Activated gamma-delta T cell treated with anti-CD3 and anti-CD28 coated beads, Interleukin-2, amount 50 U/mL, for 16 hours (primary cell): Measurements from ENCODE around the gene KRTAP5-1.
"Not testable (repeated sequence)": the region's sequence is repeated elsewhere in the genome, so short reads cannot be mapped to it uniquely, and the experiment has no call there.

ENCODE experiments used
- DNase-seq: peaks from one replicate; pipeline ENCODE4 v3.0.0-alpha.2; 2020; ENCODE audit warnings: low read depth

KRTAP5-1 gene, protein sequence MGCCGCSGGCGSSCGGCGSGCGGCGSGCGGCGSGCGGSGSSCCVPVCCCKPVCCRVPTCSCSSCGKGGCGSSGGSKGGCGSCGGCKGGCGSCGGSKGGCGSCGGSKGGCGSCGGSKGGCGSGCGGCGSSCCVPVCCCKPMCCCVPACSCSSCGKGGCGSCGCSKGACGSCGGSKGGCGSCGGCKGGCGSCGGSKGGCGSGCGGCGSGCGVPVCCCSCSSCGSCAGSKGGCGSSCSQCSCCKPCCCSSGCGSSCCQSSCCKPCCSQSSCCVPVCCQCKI

DNA sequence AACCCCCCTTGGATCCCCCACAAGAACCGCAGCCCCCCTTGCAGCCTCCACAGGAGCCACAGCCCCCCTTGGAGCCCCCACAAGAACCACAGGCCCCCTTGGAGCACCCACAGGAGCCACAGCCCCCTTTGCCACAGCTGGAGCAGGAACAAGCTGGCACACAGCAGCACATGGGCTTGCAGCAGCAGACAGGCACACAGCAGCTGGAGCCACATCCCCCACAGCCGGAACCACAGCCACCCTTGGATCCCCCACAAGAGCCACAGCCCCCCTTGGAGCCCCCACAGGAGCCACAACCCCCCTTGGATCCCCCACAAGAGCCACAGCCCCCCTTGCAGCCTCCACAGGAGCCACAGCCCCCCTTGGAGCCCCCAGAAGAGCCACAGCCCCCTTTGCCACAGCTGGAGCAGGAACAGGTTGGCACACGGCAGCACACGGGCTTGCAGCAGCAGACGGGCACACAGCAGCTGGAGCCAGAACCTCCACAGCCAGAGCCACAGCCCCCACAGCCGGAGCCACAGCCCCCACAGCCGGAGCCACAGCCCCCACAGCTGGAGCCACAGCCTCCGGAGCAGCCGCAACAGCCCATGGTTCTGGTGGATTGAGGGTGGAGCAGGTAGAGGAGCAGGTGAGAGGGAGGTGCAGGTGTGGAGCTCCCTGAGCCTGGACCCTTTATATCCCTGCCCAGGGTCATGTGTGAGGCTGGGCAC, at the start of gene KRTAP5-1:
Gene KRTAP5-1, minus strand, starts transcription at position 623 of the 710 bp plus-strand sequence. Its CDS starts 34 bp downstream, at position 589.
- DNase-seq = not testable (repeated sequence)

DNA sequence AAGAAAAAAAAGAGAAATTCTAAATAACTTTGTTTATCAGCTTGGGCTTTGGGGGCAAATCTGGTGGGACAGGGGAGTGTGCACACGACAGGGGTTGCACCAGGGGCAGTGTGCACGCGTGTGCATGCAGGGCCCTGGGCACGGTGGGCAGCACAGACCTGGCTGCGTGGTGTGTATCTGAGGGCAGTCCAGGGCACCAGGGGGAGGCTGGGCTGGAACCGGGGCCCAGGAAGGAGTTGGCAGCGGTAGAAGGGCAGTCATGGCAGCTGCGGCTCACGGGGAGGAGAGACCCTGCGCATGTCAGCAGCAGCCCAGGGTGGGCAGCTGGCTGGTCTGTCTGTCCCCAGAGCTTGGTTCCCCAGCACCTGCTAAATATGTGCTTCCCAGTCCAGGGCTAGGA, 48.8 kb upstream of the KRTAP5-1 start:
- DNase-seq = no peak

DNA sequence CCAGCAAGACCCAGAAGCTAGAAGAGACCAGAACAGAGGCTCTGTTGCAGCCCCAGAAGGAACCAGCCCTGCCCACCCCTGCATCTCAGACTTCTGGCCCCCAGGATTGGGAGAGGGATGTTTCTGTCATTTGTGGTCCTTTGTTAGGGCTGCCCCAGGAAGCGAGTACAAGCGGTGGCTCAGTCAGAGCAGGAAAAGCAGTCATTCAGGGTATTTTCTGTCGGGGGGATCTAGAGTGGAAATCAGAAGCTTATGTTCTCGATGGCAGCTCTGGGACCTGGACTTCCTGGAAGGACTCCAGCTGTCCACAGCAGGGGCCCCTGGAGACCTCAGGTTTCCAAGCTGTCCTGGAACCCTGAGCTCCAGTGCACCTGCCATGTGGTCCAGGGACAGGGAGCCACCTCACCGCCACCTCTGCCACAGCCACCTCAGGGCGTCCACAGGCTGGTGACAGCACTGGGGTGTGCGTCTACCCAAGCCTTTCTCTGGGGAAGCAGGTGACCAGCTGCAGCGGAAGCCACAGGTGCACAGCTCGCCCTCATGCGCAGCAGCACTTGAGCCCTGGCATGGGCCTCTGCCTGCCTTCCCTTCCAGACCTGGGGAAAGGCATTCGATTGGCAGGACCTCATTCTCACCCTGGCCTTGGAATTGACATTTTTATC, 47.1 kb upstream of the KRTAP5-1 start:
- DNase-seq = no peak

DNA sequence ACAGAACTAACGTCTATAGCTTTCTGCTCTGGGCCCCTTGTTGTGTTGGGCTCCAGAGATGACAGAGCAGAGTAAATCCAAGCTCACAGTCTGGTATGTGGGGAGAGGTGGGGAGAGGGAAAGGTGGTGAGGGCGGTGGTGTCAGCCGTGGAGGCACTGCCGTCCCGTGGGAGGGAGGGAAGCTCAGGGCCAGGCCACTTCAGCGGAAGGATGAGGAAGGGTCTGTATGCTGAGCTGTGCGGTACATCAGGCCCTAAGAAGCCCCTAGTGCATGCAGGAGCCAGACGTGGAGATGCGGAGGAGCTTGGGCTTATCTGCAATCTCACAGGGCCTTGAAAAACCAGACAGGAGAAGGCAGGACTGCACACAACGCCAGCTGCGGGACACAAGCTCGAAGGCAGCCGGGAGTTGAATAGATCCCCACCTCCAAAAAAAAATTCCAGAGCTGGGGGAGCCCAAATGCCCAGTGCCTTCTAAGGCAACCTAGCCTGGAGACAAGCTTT, 46.0 kb upstream of the KRTAP5-1 start:
- no peak for DNase-seq

DNA sequence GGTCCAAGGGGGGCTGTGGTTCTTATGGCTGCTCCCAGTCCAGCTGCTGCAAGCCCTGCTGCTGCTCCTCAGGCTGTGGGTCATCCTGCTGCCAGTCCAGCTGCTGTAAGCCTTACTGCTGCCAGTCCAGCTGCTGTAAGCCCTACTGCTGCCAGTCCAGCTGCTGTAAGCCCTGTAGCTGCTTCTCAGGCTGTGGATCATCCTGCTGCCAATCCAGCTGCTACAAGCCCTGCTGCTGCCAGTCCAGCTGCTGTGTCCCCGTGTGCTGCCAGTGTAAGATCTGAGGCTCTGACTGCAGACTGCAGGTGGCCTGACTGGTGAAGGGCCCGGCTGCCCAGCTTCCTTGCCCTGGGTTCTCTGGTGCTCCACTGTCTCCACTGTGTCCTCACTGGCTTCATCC, 45.2 kb upstream of the KRTAP5-1 start:
- DNase-seq = no peak

DNA sequence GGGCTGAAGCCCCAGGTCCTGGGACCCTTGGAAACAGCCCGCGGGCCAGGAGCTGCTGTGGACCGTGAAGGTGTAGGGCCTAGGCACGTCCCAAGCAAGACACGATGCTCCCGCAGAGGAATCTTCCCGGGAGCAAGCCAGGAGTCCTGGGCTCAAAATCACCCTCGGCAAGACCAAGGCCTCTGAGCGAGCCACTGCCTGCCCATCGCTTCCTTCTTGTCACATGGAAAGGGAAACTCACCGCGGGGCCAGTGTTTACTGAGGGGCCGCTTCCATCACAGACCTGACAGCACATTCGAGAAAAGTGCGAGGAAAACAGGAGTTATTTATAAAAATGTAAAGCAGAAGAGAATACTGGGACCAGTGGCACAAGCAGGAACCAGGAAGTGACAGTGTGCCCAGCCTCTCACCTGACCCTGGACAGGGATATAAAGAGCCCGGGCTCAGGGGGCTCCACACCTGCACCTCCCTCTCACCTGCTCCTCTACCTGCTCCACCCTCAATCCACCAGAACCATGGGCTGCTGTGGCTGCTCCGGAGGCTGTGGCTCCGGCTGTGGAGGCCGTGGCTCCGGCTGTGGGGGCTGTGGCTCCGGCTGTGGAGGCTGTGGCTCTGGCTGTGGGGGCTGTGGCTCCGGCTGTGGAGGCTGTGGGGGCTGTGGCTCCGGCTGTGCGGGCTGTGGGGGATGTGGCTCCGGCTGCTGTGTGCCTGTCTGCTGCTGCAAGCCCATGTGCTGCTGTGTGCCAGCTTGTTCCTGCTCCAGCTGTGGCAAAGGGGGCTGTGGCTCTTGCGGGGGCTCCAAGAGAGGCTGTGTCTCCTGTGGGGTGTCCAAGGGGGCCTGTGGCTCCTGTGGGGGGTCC, 44.5 kb upstream of the KRTAP5-1 start, which contains the start of gene KRTAP5-5:
Gene KRTAP5-5, plus strand, starts transcription at position 450 of the 860 bp plus-strand sequence. Its CDS starts 66 bp downstream, at position 516.
- no peak for DNase-seq

DNA sequence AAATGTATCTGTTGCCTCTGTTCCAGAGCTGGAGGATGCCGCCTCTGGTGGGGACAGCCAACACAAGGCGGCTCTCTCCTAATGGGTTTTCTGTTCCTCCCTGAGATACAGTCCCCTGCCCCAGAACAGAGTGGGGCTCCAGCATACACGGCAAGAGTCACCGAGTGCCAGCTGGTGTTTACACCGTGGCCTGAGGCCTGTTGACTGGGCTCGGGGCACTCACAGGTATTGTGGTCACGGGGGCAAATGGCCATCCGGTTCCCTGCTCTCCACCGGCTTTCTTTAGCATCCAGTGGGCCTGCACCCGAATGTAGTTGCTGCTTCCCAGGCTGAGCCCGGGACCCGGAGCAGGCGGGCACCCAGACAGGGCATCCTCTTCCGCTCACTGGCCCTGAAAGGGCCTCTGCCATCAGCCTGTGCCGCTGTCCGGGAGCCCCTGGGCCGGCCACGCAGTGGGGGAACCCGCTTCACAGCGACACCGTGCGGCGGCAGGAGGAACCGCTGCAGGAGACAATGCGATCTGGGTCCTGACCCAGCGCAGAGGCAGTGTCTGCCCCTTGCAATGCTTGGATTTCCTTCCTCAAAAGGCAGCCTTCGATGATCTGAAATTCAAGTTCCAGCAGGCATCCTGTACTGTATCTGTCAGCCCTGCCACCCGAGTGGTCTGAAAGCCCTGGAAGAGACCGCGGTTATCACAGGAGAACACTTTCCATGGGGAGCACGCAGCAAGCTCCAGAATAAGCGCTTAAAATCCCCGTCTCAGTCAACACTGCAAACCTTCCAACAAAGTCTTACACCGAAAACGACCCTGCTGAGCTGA, 43.6 kb upstream of the KRTAP5-1 start:
- peak; percentile 24 for DNase-seq

DNA sequence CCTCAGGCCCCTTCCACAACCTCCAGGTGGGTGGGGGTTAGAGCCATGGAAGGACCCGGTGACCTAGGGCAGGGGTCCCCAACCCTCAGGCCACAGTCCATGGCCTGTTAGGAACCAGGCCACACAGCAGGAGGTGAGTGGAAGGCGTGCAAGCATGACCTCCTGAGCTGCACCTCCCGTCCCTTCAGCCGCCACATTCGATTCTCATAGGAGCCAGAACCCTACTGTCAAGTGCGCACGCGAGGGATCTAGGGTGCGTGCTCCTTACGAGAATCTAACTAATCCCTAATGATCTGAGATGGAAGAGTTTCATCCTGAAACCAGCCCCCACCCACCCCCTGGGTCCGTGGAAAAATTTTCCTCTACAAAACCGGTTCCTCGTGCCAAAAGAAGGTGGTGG, 40.5 kb upstream of the KRTAP5-1 start:
- DNase-seq = no peak

DNA sequence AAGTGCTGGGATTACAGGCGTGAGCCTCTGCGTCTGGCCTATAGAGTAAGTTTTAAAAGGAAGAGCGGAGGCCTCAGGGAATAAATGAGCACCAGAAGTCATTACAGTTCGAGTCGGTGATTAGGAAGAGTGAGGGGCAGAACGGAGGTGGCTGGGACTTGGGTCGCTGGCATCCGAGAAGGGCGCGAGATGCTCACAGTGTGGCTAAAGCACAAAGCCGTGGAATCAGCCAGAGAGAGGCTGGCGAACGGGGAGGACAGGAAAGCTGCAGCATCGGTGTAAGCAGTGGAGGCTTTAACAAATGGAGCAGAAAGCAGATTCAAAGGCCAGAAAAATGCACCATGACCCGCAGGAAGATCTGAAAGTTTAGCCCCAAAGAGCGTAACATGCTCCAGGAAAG, 39.5 kb upstream of the KRTAP5-1 start:
- DNase-seq = no peak

DNA sequence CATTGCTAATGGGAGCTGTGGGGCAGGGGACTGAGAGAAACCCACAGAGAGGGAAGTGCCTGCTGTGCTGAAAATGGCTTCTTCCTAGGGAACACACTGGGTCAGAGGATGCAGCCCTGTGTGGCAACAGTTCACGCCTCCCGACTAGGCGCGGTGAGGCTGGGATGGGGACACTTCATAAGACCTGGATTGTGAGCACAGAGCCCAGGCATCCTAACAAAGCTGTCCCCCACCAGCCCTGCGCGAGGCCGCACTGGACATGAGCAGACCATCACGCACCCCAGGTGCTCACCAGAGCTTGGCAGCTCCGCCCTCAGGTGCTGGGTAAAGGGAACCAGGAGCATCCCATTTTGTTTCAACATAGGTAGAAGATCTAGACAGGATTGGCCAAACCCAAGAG, 38.6 kb upstream of the KRTAP5-1 start:
- DNase-seq = no peak

DNA sequence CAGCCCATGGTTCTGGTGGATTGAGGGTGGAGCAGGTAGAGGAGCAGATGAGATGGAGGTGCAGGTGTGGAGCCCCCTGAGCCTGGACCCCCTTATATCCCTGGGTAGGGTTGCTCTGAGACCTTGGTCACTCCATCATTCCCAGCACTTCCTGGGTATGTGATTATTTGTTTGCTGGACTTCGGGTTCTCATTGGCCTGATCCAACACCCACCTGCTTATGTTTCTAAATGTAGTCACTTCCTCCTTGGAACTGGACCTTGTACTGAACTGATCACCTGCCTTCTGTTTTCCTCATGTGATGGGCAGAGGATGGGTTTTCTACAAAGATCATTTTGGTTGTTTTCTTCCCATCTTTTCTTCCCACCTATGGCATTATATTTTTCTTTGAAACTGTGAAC, 37.0 kb upstream of the KRTAP5-1 start, which contains the start of gene KRTAP5-4:
Gene KRTAP5-4, minus strand, starts transcription at position 53 of the 400 bp plus-strand sequence. Its CDS starts 45 bp downstream, at position 8.
- no peak for DNase-seq

DNA sequence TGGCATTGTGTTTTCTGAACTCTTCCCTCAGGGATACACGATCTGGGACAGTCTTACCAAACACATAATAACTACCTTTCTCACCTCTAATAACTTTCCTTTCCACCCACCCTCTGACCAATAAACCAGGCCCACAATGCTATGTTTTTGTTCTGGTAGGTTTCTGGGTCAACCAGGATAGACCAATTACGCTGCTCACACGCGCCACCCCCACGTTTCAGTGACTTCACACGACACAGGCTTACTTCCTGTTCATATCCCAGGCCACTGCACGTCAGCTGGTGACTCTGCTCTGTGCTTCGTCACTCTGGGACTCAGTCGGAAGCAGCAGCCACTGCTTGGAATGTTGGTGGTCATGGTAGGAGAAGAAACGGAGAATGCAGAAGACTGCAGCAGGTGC, 34.4 kb upstream of the KRTAP5-1 start:
- no peak for DNase-seq

DNA sequence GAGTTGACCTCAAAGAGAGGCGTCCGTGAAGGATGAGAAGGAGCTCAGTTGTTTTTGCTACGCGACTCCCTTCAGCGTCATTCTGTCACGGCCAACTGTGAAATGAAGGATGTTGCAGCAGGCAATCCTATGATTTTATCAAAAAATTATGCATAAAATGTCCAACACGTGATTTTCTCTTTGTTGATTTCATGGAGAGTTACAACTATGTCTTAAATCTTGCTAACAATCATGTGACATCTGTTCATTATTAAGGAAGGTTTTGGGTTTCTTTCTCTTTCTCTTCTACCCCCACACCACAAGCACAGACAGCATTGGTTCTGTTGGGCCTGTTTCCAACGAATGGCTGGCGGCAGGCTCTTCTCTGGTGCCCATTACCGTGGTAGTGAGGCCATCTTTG, 33.1 kb upstream of the KRTAP5-1 start:
- DNase-seq = no peak

DNA sequence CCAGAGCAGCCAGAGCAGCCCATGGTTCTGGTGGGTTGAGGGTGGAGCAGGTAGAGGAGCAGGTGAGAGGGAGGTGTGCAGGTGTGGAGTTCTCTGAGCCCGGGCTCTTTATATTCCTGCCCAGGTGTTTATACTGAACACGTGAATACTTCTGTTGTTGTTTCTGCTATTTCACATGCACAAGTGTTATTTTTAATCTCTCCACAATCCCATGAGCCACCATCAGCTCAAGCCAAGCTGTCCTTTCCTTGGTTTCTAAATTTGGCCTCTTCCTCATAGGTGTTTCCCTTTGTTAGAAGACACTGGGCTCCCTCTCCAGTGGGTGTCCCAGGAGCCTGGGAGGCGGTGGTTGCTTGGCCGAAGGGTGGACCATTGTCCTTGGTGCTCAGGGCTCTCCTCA, 23.3 kb upstream of the KRTAP5-1 start, which contains the start of gene KRTAP5-3:
Gene KRTAP5-3, minus strand, starts transcription at position 101 of the 400 bp plus-strand sequence. Its CDS starts 78 bp downstream, at position 23.
- no peak for DNase-seq

DNA sequence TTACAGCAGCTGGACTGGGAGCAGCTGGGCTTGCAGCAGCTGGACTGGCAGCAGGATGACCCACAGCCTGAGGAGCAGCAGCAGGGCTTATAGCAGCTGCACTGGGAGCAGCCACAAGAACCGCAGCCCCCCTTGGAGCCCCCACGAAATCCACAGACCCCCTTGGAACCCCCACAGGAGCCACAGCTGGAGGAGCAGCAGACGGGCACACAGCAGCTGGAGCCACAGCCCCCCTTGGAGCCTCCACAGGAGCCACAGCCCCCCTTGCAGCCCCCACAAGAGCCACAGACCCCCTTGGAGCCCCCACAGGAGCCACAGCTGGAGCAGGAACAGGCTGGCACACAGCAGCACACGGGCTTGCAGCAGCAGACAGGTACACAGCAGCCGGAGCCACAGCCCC, 22.8 kb upstream of the KRTAP5-1 start:
- not testable (repeated sequence) for DNase-seq

DNA sequence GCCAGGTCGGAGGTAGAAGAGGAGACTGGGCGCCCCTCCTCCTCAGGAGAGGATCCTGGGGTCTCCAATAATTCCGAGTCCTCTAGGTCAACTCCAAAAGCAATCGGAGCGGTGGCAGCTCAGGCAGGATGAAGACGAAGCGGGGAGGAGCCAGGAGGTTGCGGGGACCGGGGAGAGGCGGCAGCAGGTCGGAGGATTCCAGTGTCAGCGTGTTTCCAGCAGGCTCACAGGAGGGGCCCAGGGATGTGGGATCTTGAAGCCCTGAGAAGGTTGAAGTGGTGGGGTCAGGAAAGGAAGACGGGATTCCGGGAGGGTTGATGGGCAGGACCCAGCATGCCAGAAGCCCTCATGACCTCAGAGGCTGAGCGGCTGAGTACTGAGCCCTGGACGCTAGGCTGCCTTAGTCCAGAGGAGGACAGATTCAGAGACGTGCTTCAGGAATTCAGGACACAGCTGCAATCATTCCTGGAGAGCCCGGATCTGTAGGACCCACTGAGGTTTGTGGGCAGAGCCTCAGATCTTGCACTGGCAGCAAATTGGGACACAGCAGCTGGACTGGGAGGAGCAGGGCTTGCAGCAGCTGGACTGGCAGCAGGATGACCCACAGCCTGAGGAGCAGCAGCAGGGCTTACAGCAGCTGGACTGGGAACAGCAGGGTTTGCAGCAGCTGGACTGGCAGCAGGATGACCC, 22.2 kb upstream of the KRTAP5-1 start:
- not testable (repeated sequence) for DNase-seq

DNA sequence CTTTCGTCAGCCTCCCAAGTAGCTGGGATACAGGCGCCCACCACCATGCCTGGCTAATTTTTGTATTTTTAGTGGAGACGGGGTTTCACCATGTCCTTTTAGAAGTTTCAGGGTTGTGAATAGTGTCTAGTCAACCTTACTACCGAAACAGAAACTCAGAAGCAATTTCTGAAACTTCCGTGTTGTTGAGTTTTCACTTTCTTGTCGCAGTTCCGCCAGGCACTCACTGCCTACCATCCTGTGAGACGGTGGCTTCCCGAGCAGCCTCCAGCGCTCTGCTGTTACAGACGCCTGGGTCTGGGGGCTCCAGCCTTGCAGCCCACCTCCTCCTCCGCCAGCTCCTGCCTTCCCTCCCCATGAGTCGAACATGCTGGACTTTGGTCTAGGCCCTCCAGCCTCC, 20.8 kb upstream of the KRTAP5-1 start:
- DNase-seq = not testable (repeated sequence)

DNA sequence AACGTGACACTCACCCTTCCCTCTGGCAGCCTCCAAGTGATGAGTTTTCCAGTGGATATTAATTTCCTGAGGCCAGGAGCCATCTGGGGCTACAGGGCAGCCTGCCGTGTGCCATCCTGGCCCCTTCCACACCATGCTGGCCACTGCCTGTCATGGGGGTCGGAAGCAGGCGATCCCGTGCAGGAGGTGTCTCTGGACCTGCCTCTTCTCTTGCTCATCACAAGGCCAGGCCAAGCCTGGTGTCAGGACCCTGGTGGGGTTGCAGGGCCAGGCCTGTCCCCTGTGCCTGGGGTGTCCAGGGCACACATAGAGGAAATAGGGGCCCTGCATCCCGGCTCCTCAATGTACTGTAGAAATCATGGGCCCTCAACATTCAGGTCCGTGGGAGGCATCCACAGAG, 19.6 kb upstream of the KRTAP5-1 start:
- DNase-seq = no peak

DNA sequence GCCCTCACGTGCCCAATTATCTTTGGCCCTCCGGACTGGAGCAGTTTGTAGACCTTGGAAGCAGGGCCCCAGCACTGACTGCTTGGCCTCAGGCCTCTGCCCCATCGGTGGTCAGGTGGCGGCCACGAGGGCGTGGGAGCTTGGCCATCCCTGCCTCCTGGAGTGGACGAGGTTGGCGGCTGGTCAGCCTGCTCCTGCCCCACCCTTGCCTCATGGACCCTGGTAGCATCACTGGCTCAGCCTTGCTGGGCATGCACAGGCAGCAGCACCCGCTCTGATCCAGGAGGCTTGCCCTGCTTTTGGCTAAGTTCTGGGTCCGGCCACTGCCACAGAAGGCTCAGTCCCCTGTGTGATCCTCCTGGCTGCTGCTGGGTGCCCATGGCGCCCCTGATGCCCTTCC, 19.1 kb upstream of the KRTAP5-1 start:
- DNase-seq = no peak

DNA sequence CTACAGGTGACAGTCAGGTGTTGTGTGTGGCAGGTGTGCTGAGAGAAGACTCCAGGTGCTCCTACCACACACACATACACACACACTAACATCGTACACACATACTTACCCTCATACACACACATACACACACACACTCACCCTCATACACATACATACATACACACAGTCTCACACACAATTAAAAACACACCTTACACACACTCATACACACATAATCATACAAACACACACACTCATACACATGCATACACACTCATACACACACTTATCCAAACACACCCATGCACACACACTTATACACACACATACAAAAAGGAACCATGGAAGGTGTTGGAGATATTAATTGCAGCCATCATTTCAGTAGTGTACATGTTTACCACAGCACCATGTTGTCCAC, 18.5 kb upstream of the KRTAP5-1 start:
- DNase-seq = no peak
